K562 (cell line): ENCODE data around the gene PNPLA8. TPM values are rescaled to one million over a fixed set of nuclear protein-coding genes. Genes with fewer than 3 reads are reported as not detected.

Experiments used
- ATF7 ChIP-seq: fragments of 450-650 bp; IDR thresholded peaks from 2 replicates; pipeline ENCODE4 v1.7.1; 2014; ENCODE audit warnings: mild to moderate bottlenecking, moderate library complexity
- CBFA2T3 ChIP-seq: fragments of 450-650 bp; IDR thresholded peaks from 2 replicates; pipeline ENCODE4 v1.6.1; 2017
- CREM ChIP-seq: IDR thresholded peaks from 2 replicates; pipeline ENCODE4 v1.6.1; 2014; ENCODE audit warnings: antibody characterized with exemption, low read depth
- KDM1A ChIP-seq, 2 experiments: fragments of 450-650 bp; IDR thresholded peaks; 2 replicates each; pipeline ENCODE4 v1.6.1; 2016; ENCODE audit warnings: mild to moderate bottlenecking in 2 of 2
- KLF1 ChIP-seq: fragments of 450-650 bp; IDR thresholded peaks from 2 replicates; pipeline ENCODE4 v1.6.1; 2016; ENCODE audit warnings: missing genetic modification characterization, missing compliant biosample characterization
- MAZ ChIP-seq, 2 experiments: fragments of 450-650 bp in 1 of 2; sonication (generic) in 1 of 2; formaldehyde crosslinking; IDR thresholded peaks in 1 of 2; conservative IDR thresholded peaks in 1 of 2; 2 replicates each; pipeline versions ENCODE4 v1.4.0 to v1.5.0; 2020; ENCODE audit warnings: mild to moderate bottlenecking in 1 of 2, missing genetic modification reagents in 1 of 2
- NCOR1 ChIP-seq: fragments of 450-650 bp; IDR thresholded peaks from 2 replicates; pipeline ENCODE4 v1.6.1; 2016; ENCODE audit warnings: mild to moderate bottlenecking, moderate library complexity
- ZNF644 ChIP-seq: fragments of 200-800 bp; sonication (Bioruptor generic); IDR thresholded peaks from 2 replicates; pipeline ENCODE4 v1.6.1; 2016; ENCODE audit warnings: low read depth, missing genetic modification characterization, missing compliant biosample characterization
- polyA plus RNA-seq, 8 experiments: library from polyadenylated mRNA; depleted of rRNA in 4 of 8; stranded (reverse) in 5 of 8; unstranded in 3 of 8; fragments of >200 nt; fragmentation: Nextera tagmentation in 2 of 8; fragmentation: Illumina TruSeq in 1 of 8; extraction: Ambion mirVana in 2 of 8; extraction: Trizol in 1 of 8; gene quantifications; 2 replicates each; pipeline versions ENCODE4 v1.2.1 to v1.2.3, GENCODE V29; 2011 to 2014; ENCODE audit warnings: inconsistent platforms in 1 of 8, missing spikeins in 1 of 8
- total RNA-seq, 7 experiments: library from RNA; depleted of rRNA in 6 of 7; stranded (reverse); fragments of >200 nt in 6 of 7; fragmentation: Illumina TruSeq in 2 of 7; extraction: Trizol in 2 of 7; gene quantifications; 2 replicates each; pipeline versions ENCODE4 v1.2.1 to v1.2.3, GENCODE V29; 2011 to 2021; ENCODE audit warnings: low replicate concordance in 1 of 7
- TF ChIP-seq, protein P1 (sequence below), 2 experiments: fragments of 450-650 bp; IDR thresholded peaks; 2 replicates each; pipeline ENCODE4 v1.6.1; 2018; ENCODE audit warnings: mild to moderate bottlenecking in 2 of 2, low read depth in 1 of 2; ENCODE audit not compliant: partially characterized antibody in 2 of 2
- TF ChIP-seq, protein P2 (sequence below), 3 experiments: fragments of 200-800 bp in 1 of 3; fragments of 250-450 bp in 1 of 3; fragments of 450-650 bp in 1 of 3; sonication (Bioruptor Pico) in 1 of 3; sonication (Bioruptor generic) in 1 of 3; formaldehyde crosslinking in 1 of 3; IDR thresholded peaks; 2 replicates each; pipeline versions ENCODE4 v1.6.1 to v1.8.0; 2016 to 2022; ENCODE audit warnings: mild to moderate bottlenecking in 2 of 3, missing genetic modification characterization in 2 of 3, missing compliant biosample characterization in 1 of 3, moderate library complexity in 1 of 3

PNPLA8 gene
- total and polyA plus RNA-seq, 9 of the 15 experiments (the other 6 are each of a cell fraction or from before 2014, with no cell fraction given): 12.8 to 27.6 (median 16.3) TPM

DNA sequence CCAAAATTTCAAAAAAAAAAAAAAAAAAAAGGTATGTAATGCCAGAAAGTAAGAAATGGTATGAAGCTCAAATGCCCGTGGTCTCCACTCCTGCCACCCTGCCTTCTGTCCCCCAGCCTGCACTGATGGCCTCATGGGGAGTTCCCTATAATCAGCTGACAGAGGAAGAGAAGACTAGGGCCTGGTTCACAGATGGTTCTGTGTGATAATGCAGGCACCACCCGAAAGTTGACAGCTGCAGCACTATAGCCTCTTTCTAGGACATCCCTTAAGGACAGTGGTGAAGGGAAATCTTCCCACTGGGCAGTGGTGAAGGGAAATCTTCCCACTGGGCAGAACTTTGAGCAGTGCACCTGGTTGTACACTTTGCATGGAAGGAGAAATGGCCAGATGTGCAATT, 12.3 kb upstream of the PNPLA8 start (continued):
- TF ChIP-seq, protein P1, sequence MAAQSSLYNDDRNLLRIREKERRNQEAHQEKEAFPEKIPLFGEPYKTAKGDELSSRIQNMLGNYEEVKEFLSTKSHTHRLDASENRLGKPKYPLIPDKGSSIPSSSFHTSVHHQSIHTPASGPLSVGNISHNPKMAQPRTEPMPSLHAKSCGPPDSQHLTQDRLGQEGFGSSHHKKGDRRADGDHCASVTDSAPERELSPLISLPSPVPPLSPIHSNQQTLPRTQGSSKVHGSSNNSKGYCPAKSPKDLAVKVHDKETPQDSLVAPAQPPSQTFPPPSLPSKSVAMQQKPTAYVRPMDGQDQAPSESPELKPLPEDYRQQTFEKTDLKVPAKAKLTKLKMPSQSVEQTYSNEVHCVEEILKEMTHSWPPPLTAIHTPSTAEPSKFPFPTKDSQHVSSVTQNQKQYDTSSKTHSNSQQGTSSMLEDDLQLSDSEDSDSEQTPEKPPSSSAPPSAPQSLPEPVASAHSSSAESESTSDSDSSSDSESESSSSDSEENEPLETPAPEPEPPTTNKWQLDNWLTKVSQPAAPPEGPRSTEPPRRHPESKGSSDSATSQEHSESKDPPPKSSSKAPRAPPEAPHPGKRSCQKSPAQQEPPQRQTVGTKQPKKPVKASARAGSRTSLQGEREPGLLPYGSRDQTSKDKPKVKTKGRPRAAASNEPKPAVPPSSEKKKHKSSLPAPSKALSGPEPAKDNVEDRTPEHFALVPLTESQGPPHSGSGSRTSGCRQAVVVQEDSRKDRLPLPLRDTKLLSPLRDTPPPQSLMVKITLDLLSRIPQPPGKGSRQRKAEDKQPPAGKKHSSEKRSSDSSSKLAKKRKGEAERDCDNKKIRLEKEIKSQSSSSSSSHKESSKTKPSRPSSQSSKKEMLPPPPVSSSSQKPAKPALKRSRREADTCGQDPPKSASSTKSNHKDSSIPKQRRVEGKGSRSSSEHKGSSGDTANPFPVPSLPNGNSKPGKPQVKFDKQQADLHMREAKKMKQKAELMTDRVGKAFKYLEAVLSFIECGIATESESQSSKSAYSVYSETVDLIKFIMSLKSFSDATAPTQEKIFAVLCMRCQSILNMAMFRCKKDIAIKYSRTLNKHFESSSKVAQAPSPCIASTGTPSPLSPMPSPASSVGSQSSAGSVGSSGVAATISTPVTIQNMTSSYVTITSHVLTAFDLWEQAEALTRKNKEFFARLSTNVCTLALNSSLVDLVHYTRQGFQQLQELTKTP (IDR thresholded peaks at IDR 0.05; ENCODE audit: low read depth in 1 of 2, partially characterized antibody in 2 of 2): peak in 1 of 2 experiments; percentile 80
- TF ChIP-seq ZNF644 (peak; percentile 90), CREM (peak; percentile 77), MAZ (CRISPR knock-in tag; conservative IDR thresholded peaks at IDR 0.05 in 1 of 2, IDR thresholded peaks at IDR 0.05 in 1 of 2) (peak; percentile 65 to 66; a peak in 3 of 4 replicates), NCOR1 (peak; percentile 93), KLF1 (tag) (peak; percentile 73; the same call in 1 of the 2 replicates), CBFA2T3 (peak; percentile 96), ATF7 (peak; percentile 74), KDM1A (IDR thresholded peaks at IDR 0.05) (peak; percentile 69 to 80; a peak in 3 of 4 replicates)
- TF ChIP-seq, protein P2, sequence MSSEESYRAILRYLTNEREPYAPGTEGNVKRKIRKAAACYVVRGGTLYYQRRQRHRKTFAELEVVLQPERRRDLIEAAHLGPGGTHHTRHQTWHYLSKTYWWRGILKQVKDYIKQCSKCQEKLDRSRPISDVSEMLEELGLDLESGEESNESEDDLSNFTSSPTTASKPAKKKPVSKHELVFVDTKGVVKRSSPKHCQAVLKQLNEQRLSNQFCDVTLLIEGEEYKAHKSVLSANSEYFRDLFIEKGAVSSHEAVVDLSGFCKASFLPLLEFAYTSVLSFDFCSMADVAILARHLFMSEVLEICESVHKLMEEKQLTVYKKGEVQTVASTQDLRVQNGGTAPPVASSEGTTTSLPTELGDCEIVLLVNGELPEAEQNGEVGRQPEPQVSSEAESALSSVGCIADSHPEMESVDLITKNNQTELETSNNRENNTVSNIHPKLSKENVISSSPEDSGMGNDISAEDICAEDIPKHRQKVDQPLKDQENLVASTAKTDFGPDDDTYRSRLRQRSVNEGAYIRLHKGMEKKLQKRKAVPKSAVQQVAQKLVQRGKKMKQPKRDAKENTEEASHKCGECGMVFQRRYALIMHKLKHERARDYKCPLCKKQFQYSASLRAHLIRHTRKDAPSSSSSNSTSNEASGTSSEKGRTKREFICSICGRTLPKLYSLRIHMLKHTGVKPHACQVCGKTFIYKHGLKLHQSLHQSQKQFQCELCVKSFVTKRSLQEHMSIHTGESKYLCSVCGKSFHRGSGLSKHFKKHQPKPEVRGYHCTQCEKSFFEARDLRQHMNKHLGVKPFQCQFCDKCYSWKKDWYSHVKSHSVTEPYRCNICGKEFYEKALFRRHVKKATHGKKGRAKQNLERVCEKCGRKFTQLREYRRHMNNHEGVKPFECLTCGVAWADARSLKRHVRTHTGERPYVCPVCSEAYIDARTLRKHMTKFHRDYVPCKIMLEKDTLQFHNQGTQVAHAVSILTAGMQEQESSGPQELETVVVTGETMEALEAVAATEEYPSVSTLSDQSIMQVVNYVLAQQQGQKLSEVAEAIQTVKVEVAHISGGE (CRISPR knock-in tag; IDR thresholded peaks at IDR 0.05): peak in 1 of 3 experiments; percentile 76; a peak in 2 of 6 replicates
